ENCODE results near the gene ADCY4. TPM values are rescaled to one million over a fixed set of nuclear protein-coding genes. Genes with fewer than 3 reads are reported as not detected.

Gene ADCY4
- total RNA-seq, 1 experiment from 2014 or later = 0.86 TPM

DNA sequence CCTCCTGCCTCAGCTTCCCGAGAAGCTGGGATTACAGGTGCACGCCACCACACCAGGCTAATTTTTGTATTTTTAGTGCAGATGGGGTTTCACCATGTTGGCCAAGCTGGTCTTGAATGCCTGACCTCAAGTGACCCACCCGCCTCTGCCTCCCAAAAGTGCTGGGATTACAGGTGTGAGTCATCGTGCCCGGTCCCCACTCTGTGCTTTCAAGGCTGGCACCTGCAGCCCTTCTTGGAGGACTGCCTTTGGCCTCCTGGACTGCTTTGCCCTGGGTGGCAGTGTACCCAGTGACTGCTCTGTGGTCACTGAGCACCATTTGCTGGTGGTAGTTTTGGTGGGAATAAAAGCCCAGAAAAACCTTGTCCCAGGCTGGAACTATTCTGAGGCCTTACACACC, 47.9 kb downstream of the ADCY4 start:
- Histone ChIP-seq H3K4me1 (ENCODE audit: control insufficient read depth in 1 of 2, insufficient read depth in 2 of 2, low read length in 2 of 2) (no peaks in the 10 kb centered on the region), H3K4me3 (replicated peaks in 1 of 2; ENCODE audit: low read depth in 1 of 2, low read length in 2 of 2) (no peak overlapping the region), H4K20me1 (ENCODE audit: insufficient read depth) (no peaks in the 10 kb centered on the region), H3K79me2 (ENCODE audit: insufficient read depth, low read length) (no peaks in the 10 kb centered on the region), H3K9me3 (ENCODE audit: control insufficient read depth in 1 of 2, insufficient read depth in 1 of 2, low read depth in 1 of 2, low read length in 2 of 2) (no peaks in the 10 kb centered on the region), H3K36me3 (ENCODE audit: control insufficient read depth in 1 of 2, insufficient read depth in 2 of 2, low read length in 2 of 2) (peaks cover 6% of the 10 kb centered on the region in 2 experiments; a peak in 3 of 4 replicates), H3K27ac (ENCODE audit: low read depth, low read length) (no peak overlapping the region), H3K4me2 (ENCODE audit: low read length) (no peak overlapping the region), H3K27me3 (ENCODE audit: insufficient read depth, low read length) (no peaks in the 10 kb centered on the region), H3K9me2 (ENCODE audit: insufficient read depth) (no peaks in the 10 kb centered on the region), H2AFZ (ENCODE audit: low read depth, low read length, poor library complexity, severe bottlenecking) (no peak overlapping the region), H3K9ac (ENCODE audit: low read length) (no peak overlapping the region)
- RAD21 ChIA-PET (ENCODE audit: low non-redundant PET in 1 of 2, low total read pairs in 2 of 2, uncharacterized antibody in 2 of 2, unreplicated experiment in 2 of 2) = no interaction called here
- DNase-seq (ENCODE audit: low read depth, low spot score) (no peak), ATAC-seq (no peak)
- no peak for TF ChIP-seq SRF (IDR thresholded peaks at IDR 0.05; ENCODE audit: low read depth)
- no peak for TF ChIP-seq EZH2phosphoT487 (IDR thresholded peaks at IDR 0.05; ENCODE audit: borderline replicate concordance)
- TF ChIP-seq CBX3 (IDR thresholded peaks at IDR 0.05; ENCODE audit: low read depth) = no peak
- no peak for TF ChIP-seq ELF1 (IDR thresholded peaks at IDR 0.05; ENCODE audit: borderline replicate concordance, low read depth)
- no peak for TF ChIP-seq ZNF274 (IDR thresholded peaks at IDR 0.05; ENCODE audit: low read depth, low read length)
- TF ChIP-seq, protein P1, sequence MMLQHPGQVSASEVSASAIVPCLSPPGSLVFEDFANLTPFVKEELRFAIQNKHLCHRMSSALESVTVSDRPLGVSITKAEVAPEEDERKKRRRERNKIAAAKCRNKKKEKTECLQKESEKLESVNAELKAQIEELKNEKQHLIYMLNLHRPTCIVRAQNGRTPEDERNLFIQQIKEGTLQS (IDR thresholded peaks at IDR 0.05) = no peak
- TF ChIP-seq ZFX (IDR thresholded peaks at IDR 0.05) = no peak
- TF ChIP-seq SIN3A (IDR thresholded peaks at IDR 0.05; ENCODE audit: low read depth) = no peak
- no peak for TF ChIP-seq ZBTB33 (IDR thresholded peaks at IDR 0.05; ENCODE audit: extremely low read depth, insufficient replicate concordance, low read length)
- TF ChIP-seq CTCF (IDR thresholded peaks at IDR 0.05 in 2 of 3, conservative IDR thresholded peaks at IDR 0.05 in 1 of 3; ENCODE audit: borderline replicate concordance in 1 of 3, insufficient read depth in 1 of 3, low read depth in 2 of 3, low read length in 2 of 3) = no peak
- TF ChIP-seq SP1 (IDR thresholded peaks at IDR 0.05; ENCODE audit: low read depth) = no peak
- TF ChIP-seq POLR2A (IDR thresholded peaks at IDR 0.05; ENCODE audit: borderline replicate concordance, extremely low read depth, insufficient read depth, insufficient read length) = no peak
- CTCF ChIA-PET = no interaction called here
- no TSS peak for BruUV-seq (replicated peaks)
- POLR2A ChIA-PET = no interaction called here
- intact Hi-C loops (cut with micrococcal nuclease) = no loop called here
